ENCODE data around the gene P4HA1. TPM values are rescaled to one million over a fixed set of nuclear protein-coding genes. Genes with fewer than 3 reads are reported as not detected.

Gene P4HA1
- total and polyA plus RNA-seq, 10 donors: 5.3 to 74.1 (median 28.0) TPM

- DNase-seq: no peak
- peaks cover 10 to 28% (median 19%) of the 10 kb centered on the region in 6 donors for H3K4me1 ChIP-seq
- intact Hi-C loops (cut with DNase I; ENCODE audit: low total_unique reads): loop anchor here (10.0 kb wide), 1 partner anchor 146 kb away; the partner anchor contains the start of gene DNAJC9
- TF ChIP-seq CTCF (IDR thresholded peaks at IDR 0.05 in 8 of 11, conservative IDR thresholded peaks at IDR 0.05 in 3 of 11): no peak
- TF ChIP-seq POLR2AphosphoS5 (IDR thresholded peaks at IDR 0.05): no peak
- TF ChIP-seq POLR2A (IDR thresholded peaks at IDR 0.05): no peak
- H3K27me3 ChIP-seq (replicated peaks in 1 of 7): no peaks in the 10 kb centered on the region
- H3K36me3 ChIP-seq: peaks cover 0 to 11% (median 0%) of the 10 kb centered on the region in 6 donors
- 87 to 100% (median 95%) methylated on average over 1 of the region's 1 CpG for WGBS, 5 donors
- H3K27ac ChIP-seq: no peak overlapping the region
- no peak overlapping the region for H3K4me3 ChIP-seq
- H3K9me3 ChIP-seq: no peaks in the 10 kb centered on the region
These were observed 2.5 kb upstream of the P4HA1 start for GRCh38 chr10:73099141-73099540.

- Histone ChIP-seq H3K36me3 (peaks cover 0 to 11% (median 0%) of the 10 kb centered on the region in 6 donors), H3K4me3 (peak overlapping the region in 7 of 8 donors; percentile 61 to 99 (median 86)), H3K4me1 (peaks cover 13 to 42% (median 23%) of the 10 kb centered on the region in 6 donors), H3K27me3 (replicated peaks in 1 of 7) (no peaks in the 10 kb centered on the region), H3K27ac (peak overlapping the region; percentile 7 to 98 (median 96)), H3K9me3 (no peaks in the 10 kb centered on the region)
- intact Hi-C loops (cut with DNase I; ENCODE audit: low total_unique reads): loop anchor here (10.0 kb wide), 1 partner anchor 148 kb away; the partner anchor contains the start of gene DNAJC9
- 47 to 59% (median 55%) methylated on average over 4 of the region's 4 CpGs for WGBS, 5 donors
- no peak for TF ChIP-seq POLR2AphosphoS5 (IDR thresholded peaks at IDR 0.05)
- TF ChIP-seq POLR2A (IDR thresholded peaks at IDR 0.05): no peak
- TF ChIP-seq CTCF (IDR thresholded peaks at IDR 0.05 in 8 of 11, conservative IDR thresholded peaks at IDR 0.05 in 3 of 11): no peak
- no peak for DNase-seq
These were observed 622 bp upstream of the P4HA1 start for GRCh38 chr10:73097305-73097670.

- DNase-seq: peak; percentile 94
- no peaks in the 10 kb centered on the region for H3K9me3 ChIP-seq
- 0 to 1% (median 0%) methylated on average over 28 to 29 of the region's 29 CpGs for WGBS, 5 donors
- H3K4me3 ChIP-seq: peak overlapping the region; percentile 61 to 99 (median 85)
- peaks cover 13 to 52% (median 28%) of the 10 kb centered on the region in 6 donors for H3K4me1 ChIP-seq
- peaks cover 0 to 11% (median 0%) of the 10 kb centered on the region in 6 donors for H3K36me3 ChIP-seq
- intact Hi-C loops (cut with DNase I; ENCODE audit: low total_unique reads): loop anchor here (10.0 kb wide), 1 partner anchor 149 kb away; the partner anchor contains the start of gene DNAJC9
- peak overlapping the region; percentile 89 to 98 (median 96) for H3K27ac ChIP-seq
- no peak for TF ChIP-seq CTCF (IDR thresholded peaks at IDR 0.05 in 8 of 11, conservative IDR thresholded peaks at IDR 0.05 in 3 of 11)
- peak in 2 of 3 donors; percentile 71 to 85 for TF ChIP-seq POLR2AphosphoS5 (IDR thresholded peaks at IDR 0.05)
- peak in 1 of 3 donors; percentile 73 for TF ChIP-seq POLR2A (IDR thresholded peaks at IDR 0.05)
- H3K27me3 ChIP-seq (replicated peaks in 1 of 7): no peaks in the 10 kb centered on the region
These were observed 621 bp downstream of the P4HA1 start for GRCh38 chr10:73096041-73096448.

- Histone ChIP-seq H3K4me1 (peaks cover 13 to 53% (median 28%) of the 10 kb centered on the region in 6 donors), H3K27me3 (replicated peaks in 1 of 7) (no peaks in the 10 kb centered on the region), H3K9me3 (no peaks in the 10 kb centered on the region), H3K4me3 (peak overlapping the region; percentile 61 to 99 (median 85)), H3K27ac (peak overlapping the region; percentile 89 to 98 (median 96)), H3K36me3 (peaks cover 0 to 11% (median 0%) of the 10 kb centered on the region in 6 donors)
- DNase-seq: no peak
- 0 to 1% (median 0%) methylated on average over 14 of the region's 14 CpGs for WGBS, 5 donors
- TF ChIP-seq CTCF (IDR thresholded peaks at IDR 0.05 in 8 of 11, conservative IDR thresholded peaks at IDR 0.05 in 3 of 11): no peak
- TF ChIP-seq POLR2A (IDR thresholded peaks at IDR 0.05): peak in 1 of 3 donors; percentile 19
- intact Hi-C loops (cut with DNase I; ENCODE audit: low total_unique reads): loop anchor here (10.0 kb wide), 1 partner anchor 149 kb away; the partner anchor contains the start of gene DNAJC9
These were observed 1.1 kb downstream of the P4HA1 start for GRCh38 chr10:73095481-73096021.

Data from spleen (tissue), 11 donors.